ENCODE data around the gene FSTL4. TPM values are rescaled to one million over a fixed set of nuclear protein-coding genes. Genes with fewer than 3 reads are reported as not detected.
A peak's percentile ranks its signal among the peaks of the same experiment; 100 is the strongest.

Gene FSTL4
- total and polyA plus RNA-seq, 12 donors: 0.48 to 5.2 (median 2.3) TPM

DNA sequence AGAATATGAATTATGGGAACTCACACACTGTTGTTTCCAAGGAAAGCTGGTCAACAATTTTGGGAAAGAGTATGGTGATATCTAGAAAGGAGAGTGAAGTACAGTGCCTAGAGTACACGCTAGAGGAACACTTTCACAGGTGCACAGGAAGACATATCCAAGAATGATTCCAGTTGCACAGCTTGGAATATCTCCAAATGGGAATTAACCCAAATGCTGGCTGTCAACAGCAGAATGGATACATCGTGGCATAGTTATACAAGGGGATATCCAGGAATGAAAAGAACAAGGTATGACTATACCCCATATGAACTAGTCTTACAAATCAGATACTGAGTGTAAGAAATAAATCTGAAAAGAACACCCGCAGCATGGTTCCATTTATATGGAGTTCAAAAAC lies 231.3 kb downstream of the FSTL4 start:
- DNase-seq: no peak
- 78 to 80% (median 79%) methylated on average over 3 of the region's 3 CpGs for WGBS, 4 donors
- Histone ChIP-seq H3K27me3 (no peaks in the 10 kb centered on the region), H3K9me3 (replicated peaks in 1 of 3) (peaks cover 0 to 10% (median 0%) of the 10 kb centered on the region in 3 donors), H3K36me3 (replicated peaks in 1 of 2) (no peaks in the 10 kb centered on the region), H3K4me3 (no peak overlapping the region), H3K27ac (no peak overlapping the region), H3K4me1 (replicated peaks in 1 of 2) (no peaks in the 10 kb centered on the region)
- intact Hi-C loops (cut with DNase I): no loop called here
- TF ChIP-seq, protein P1, sequence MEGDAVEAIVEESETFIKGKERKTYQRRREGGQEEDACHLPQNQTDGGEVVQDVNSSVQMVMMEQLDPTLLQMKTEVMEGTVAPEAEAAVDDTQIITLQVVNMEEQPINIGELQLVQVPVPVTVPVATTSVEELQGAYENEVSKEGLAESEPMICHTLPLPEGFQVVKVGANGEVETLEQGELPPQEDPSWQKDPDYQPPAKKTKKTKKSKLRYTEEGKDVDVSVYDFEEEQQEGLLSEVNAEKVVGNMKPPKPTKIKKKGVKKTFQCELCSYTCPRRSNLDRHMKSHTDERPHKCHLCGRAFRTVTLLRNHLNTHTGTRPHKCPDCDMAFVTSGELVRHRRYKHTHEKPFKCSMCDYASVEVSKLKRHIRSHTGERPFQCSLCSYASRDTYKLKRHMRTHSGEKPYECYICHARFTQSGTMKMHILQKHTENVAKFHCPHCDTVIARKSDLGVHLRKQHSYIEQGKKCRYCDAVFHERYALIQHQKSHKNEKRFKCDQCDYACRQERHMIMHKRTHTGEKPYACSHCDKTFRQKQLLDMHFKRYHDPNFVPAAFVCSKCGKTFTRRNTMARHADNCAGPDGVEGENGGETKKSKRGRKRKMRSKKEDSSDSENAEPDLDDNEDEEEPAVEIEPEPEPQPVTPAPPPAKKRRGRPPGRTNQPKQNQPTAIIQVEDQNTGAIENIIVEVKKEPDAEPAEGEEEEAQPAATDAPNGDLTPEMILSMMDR (IDR thresholded peaks at IDR 0.05): no peak
- no peak for TF ChIP-seq POLR2A (IDR thresholded peaks at IDR 0.05)

DNA sequence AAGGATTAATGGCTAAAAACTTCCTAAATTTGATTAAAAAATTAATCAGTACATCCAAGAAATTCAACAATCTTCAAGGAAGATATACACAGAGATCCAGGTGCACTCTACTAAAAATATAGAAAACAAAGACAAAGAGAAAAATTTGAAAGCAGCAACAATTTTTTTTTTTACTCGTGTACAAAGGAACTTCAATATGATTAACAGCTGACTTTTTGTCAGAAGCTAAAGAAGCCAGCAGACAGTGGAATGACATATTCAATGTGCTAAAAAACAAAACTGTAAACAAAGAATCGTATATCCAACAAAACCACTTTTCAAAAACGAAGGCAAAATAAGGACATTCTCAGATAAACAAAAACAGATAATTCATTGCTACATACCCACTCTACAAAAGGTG lies 234.6 kb downstream of the FSTL4 start:
- WGBS, 4 donors: 75 to 82% (median 79%) methylated on average over 3 of the region's 3 CpGs
- Histone ChIP-seq H3K4me3 (no peak overlapping the region), H3K9me3 (replicated peaks in 1 of 3) (peaks cover 0 to 10% (median 0%) of the 10 kb centered on the region in 3 donors)

DNA sequence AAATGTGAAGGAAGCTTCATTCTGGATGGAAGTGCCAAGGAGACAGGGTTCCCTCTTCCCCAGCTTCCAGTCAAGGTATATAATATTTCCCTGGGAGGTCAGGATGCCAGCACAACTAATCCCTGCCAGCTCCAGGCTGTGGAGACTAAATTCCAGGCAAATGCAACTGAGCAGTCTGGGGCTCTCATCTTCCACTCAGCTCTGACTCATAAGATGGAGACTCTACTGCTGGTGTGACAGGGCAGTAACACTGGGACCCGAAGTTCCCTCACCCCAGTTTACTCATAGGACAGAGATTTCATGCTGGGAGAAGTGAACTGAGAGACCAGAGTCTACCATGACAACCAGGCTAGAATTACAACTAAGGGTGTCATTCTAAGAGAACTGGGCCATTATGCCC lies 235.4 kb downstream of the FSTL4 start:
- DNase-seq: no peak
- Histone ChIP-seq H3K4me1 (replicated peaks in 1 of 2) (no peaks in the 10 kb centered on the region), H3K4me3 (no peak overlapping the region), H3K9me3 (replicated peaks in 1 of 3) (peaks cover 0 to 10% (median 0%) of the 10 kb centered on the region in 3 donors), H3K36me3 (replicated peaks in 1 of 2) (no peaks in the 10 kb centered on the region), H3K27me3 (no peaks in the 10 kb centered on the region), H3K27ac (no peak overlapping the region)
- intact Hi-C loops (cut with DNase I): no loop called here
- TF ChIP-seq, protein P1 (IDR thresholded peaks at IDR 0.05): no peak
- TF ChIP-seq POLR2A (IDR thresholded peaks at IDR 0.05): no peak
- 77 to 88% (median 80%) methylated on average over 1 of the region's 1 CpG; no CpG with 5 or more reads in 1 of the 4 donors for WGBS, 4 donors

More for the DNA sequence above, 234.6 kb downstream of the FSTL4 start:
- no peak for TF ChIP-seq POLR2A (IDR thresholded peaks at IDR 0.05)
- TF ChIP-seq, protein P1 (IDR thresholded peaks at IDR 0.05): no peak
- no peaks in the 10 kb centered on the region for H3K36me3 ChIP-seq (replicated peaks in 1 of 2)
- no peaks in the 10 kb centered on the region for H3K4me1 ChIP-seq (replicated peaks in 1 of 2)
- no peaks in the 10 kb centered on the region for H3K27me3 ChIP-seq
- no peak overlapping the region for H3K27ac ChIP-seq
- intact Hi-C loops (cut with DNase I): no loop called here
- DNase-seq: no peak

DNA sequence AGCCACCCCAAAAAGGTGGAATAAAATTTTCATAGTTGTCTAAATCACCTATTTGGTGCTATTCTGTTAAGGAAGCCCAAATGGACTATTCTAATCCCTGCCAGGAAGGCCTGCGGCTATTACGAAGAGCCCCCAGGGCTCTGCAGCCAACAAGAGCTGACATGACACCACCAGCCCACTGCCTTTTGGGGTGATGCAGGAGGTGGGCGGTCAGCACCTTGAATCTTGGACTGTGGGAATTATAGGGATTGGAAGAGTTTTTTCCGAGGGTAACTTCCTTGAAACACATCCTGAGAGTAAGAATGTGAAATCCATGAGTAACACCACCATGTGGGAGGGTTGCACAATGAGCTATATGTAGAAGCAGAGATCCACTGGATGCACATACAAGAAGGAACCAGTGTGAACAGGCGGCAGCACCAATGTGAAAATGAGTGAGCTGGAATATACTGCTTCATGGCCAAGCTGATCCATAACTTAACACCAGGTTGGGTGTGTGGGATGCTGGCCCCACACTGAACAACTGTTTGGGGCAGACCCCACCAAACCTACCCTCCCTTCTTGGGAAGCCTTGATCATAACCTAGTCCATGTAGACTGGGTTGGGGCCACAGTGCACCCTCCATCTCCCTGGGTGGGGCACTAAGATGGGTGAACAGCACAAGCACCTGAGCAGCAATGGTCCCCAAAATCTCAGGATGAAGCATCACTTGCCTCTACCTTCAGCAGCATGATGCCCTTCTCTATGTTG lies 239.0 kb downstream of the FSTL4 start:
- no peaks in the 10 kb centered on the region for H3K4me1 ChIP-seq (replicated peaks in 1 of 2)
- no peaks in the 10 kb centered on the region for H3K36me3 ChIP-seq (replicated peaks in 1 of 2)
- 85 to 97% (median 92%) methylated on average over 5 of the region's 5 CpGs for WGBS, 4 donors
- no peak overlapping the region for H3K4me3 ChIP-seq
- intact Hi-C loops (cut with DNase I): no loop called here
- TF ChIP-seq POLR2A (IDR thresholded peaks at IDR 0.05): no peak
- TF ChIP-seq, protein P1 (IDR thresholded peaks at IDR 0.05): no peak
- peaks cover 0 to 10% (median 0%) of the 10 kb centered on the region in 3 donors for H3K9me3 ChIP-seq (replicated peaks in 1 of 3)
- H3K27me3 ChIP-seq: no peaks in the 10 kb centered on the region
- DNase-seq: peak in 1 of 7 donors; percentile 25
- no peak overlapping the region for H3K27ac ChIP-seq
